ENCODE measurements around the gene CAMKK1.

GRCh38 chr17:3911271-3912053, 18.6 kb upstream of the CAMKK1 start:
- no peak for TF ChIP-seq CTCF (conservative IDR thresholded peaks at IDR 0.05; ENCODE audit: low read length)
- no peak for TF ChIP-seq EZH2phosphoT487 (IDR thresholded peaks at IDR 0.05; ENCODE audit: borderline replicate concordance)

Measured in Loucy (cell line).